GM23338 (cell line): ENCODE data around the gene SLC22A14. TPM values are rescaled to one million over a fixed set of nuclear protein-coding genes. Genes with fewer than 3 reads are reported as not detected.

Source experiments
- ATAC-seq: fragments of 200-7000 bp; cut with Tn5 transposase; 3 replicates; pipeline ENCODE4 v1.9.1; 2020
- DNase-seq: peaks from one replicate; pipeline ENCODE4 v3.0.0-alpha.2; 2015; ENCODE audit warnings: low spot score
- H2AFZ ChIP-seq: fragments of 200-600 bp; sonication (generic); 2 replicates; pipeline ENCODE4 v1.8.0; 2016; ENCODE audit warnings: antibody characterized with exemption, mild to moderate bottlenecking, moderate library complexity
- H3F3A ChIP-seq: fragments of 200-600 bp; sonication (generic); replicated peaks from 2 replicates; pipeline ENCODE4 v1.8.0; 2017; ENCODE audit warnings: antibody characterized with exemption, mixed run types, low read depth
- H3K27ac ChIP-seq: fragments of 200-600 bp; sonication (generic); 2 replicates; pipeline ENCODE4 v1.6.1; 2016; ENCODE audit warnings: low read depth
- H3K27me3 ChIP-seq: fragments of 200-600 bp; sonication (generic); 2 replicates; pipeline ENCODE4 v1.8.0; 2016; ENCODE audit warnings: mild to moderate bottlenecking, mixed run types, moderate library complexity; ENCODE audit not compliant: insufficient read depth
- H3K36me3 ChIP-seq: fragments of 200-600 bp; sonication (generic); 2 replicates; pipeline ENCODE4 v1.8.0; 2016; ENCODE audit warnings: mild to moderate bottlenecking; ENCODE audit not compliant: insufficient read depth
- H3K4me1 ChIP-seq: fragments of 200-600 bp; sonication (generic); 2 replicates; pipeline ENCODE4 v1.8.0; 2016; ENCODE audit warnings: mild to moderate bottlenecking, moderate library complexity; ENCODE audit not compliant: insufficient read depth
- H3K4me2 ChIP-seq: fragments of 200-600 bp; sonication (generic); 2 replicates; pipeline ENCODE4 v1.7.1; 2017; ENCODE audit warnings: mixed run types
- H3K4me3 ChIP-seq: fragments of 200-600 bp; sonication (generic); 2 replicates; pipeline ENCODE4 v1.6.1; 2016; ENCODE audit warnings: mixed run types
- H3K79me2 ChIP-seq: fragments of 200-600 bp; sonication (generic); replicated peaks from 2 replicates; pipeline ENCODE4 v1.8.0; 2017; ENCODE audit warnings: mild to moderate bottlenecking; ENCODE audit not compliant: insufficient read depth
- H3K9me2 ChIP-seq: fragments of 200-600 bp; sonication (generic); 2 replicates; pipeline ENCODE4 v1.8.0; 2017; ENCODE audit not compliant: insufficient read depth
- H4K20me1 ChIP-seq: fragments of 200-600 bp; sonication (generic); replicated peaks from 2 replicates; pipeline ENCODE4 v1.8.0; 2017; ENCODE audit warnings: mild to moderate bottlenecking; ENCODE audit not compliant: insufficient read depth
- H3K27ac Mint-ChIP-seq: 2 replicates; pipeline ENCODE4 v1.8.0; 2020; ENCODE audit warnings: inconsistent platforms, mild to moderate bottlenecking, moderate library complexity, mixed read lengths
- H3K27me3 Mint-ChIP-seq: 3 replicates; pipeline ENCODE4 v1.8.0; 2022; ENCODE audit warnings: low read depth, mild to moderate bottlenecking, moderate library complexity, mixed read lengths, inconsistent platforms; ENCODE audit not compliant: insufficient read depth, poor library complexity
- H3K36me3 Mint-ChIP-seq: 3 replicates; pipeline ENCODE4 v1.8.0; 2021; ENCODE audit warnings: low read depth, mild to moderate bottlenecking, inconsistent platforms, moderate library complexity, mixed read lengths
- H3K4me1 Mint-ChIP-seq: 3 replicates; pipeline ENCODE4 v1.8.0; 2020; ENCODE audit warnings: mild to moderate bottlenecking, inconsistent platforms, mixed read lengths
- H3K4me3 Mint-ChIP-seq: 3 replicates; pipeline ENCODE4 v1.8.0; 2021; ENCODE audit warnings: moderate library complexity, mild to moderate bottlenecking, inconsistent platforms, mixed read lengths
- H3K9me3 Mint-ChIP-seq: 3 replicates; pipeline ENCODE4 v1.8.0; 2020; ENCODE audit warnings: moderate library complexity, mild to moderate bottlenecking, inconsistent platforms, mixed read lengths
- CREB1 ChIP-seq: fragments of 250-450 bp; sonication (Bioruptor Pico); IDR thresholded peaks from 2 replicates; pipeline ENCODE4 v1.5.0; 2020; ENCODE audit warnings: low read depth, mild to moderate bottlenecking, moderate library complexity
- CTCF ChIP-seq, 2 experiments: fragments of 200-600 bp in 1 of 2; sonication (generic) in 1 of 2; conservative IDR thresholded peaks; 2 replicates each; pipeline versions ENCODE4 v1.5.1 to v1.6.1; 2016 to 2017; ENCODE audit warnings: antibody characterized with exemption in 2 of 2, low read depth in 2 of 2, mild to moderate bottlenecking in 2 of 2, moderate library complexity in 1 of 2
- EZH2 ChIP-seq: fragments of 200-600 bp; sonication (generic); IDR thresholded peaks from one replicate; pipeline ENCODE4 v1.8.0; 2017; ENCODE audit warnings: antibody characterized with exemption, mild to moderate bottlenecking, low read depth; ENCODE audit not compliant: unreplicated experiment
- EZH2phosphoT487 ChIP-seq: fragments of 200-600 bp; sonication (generic); IDR thresholded peaks from one replicate; pipeline ENCODE4 v1.8.1; 2018; ENCODE audit warnings: antibody characterized with exemption; ENCODE audit not compliant: unreplicated experiment
- JUNB ChIP-seq: IDR thresholded peaks from one replicate; pipeline ENCODE4 v1.6.1; 2016; ENCODE audit warnings: antibody characterized with exemption; ENCODE audit not compliant: unreplicated experiment
- NANOG ChIP-seq: IDR thresholded peaks from 2 replicates; pipeline ENCODE4 v1.6.1; 2016; ENCODE audit warnings: antibody characterized with exemption, borderline replicate concordance
- POLR2AphosphoS5 ChIP-seq: IDR thresholded peaks from 2 replicates; pipeline ENCODE4 v1.6.1; 2016; ENCODE audit warnings: antibody characterized with exemption, low read depth
- STAT1 ChIP-seq: IDR thresholded peaks from one replicate; pipeline ENCODE4 v1.6.1; 2016; ENCODE audit warnings: antibody characterized with exemption; ENCODE audit not compliant: unreplicated experiment
- ZNF114 ChIP-seq: fragments of 250-450 bp; sonication (Bioruptor Pico); IDR thresholded peaks from 2 replicates; pipeline ENCODE4 v1.5.0; 2020; ENCODE audit warnings: mild to moderate bottlenecking, moderate library complexity
- ZNF331 ChIP-seq: fragments of 250-450 bp; sonication (Bioruptor Pico); IDR thresholded peaks from 2 replicates; pipeline ENCODE4 v1.5.0; 2020; ENCODE audit warnings: low read depth, mild to moderate bottlenecking, moderate library complexity
- polyA plus RNA-seq: library from polyadenylated mRNA; unstranded; fragments of >200 nt; fragmentation: Nextera tagmentation; extraction: Ambion mirVana; gene quantifications from 2 replicates; pipeline ENCODE4 v1.2.1, GENCODE V29; 2016
- total RNA-seq: library from RNA; depleted of rRNA; stranded (reverse); fragments of >200 nt; shearing (Covaris generic); gene quantifications from 2 replicates; pipeline ENCODE4 v1.2.3, GENCODE V29; 2014
- TF ChIP-seq, protein P1 (sequence below): IDR thresholded peaks from one replicate; pipeline ENCODE4 v1.6.1; 2018; ENCODE audit warnings: antibody characterized with exemption; ENCODE audit not compliant: unreplicated experiment
- TF ChIP-seq, protein P2 (sequence below): IDR thresholded peaks from 2 replicates; pipeline ENCODE4 v1.6.1; 2016; ENCODE audit warnings: antibody characterized with exemption
- TF ChIP-seq, protein P3 (sequence below): fragments of 250-450 bp; sonication (Bioruptor Pico); IDR thresholded peaks from 2 replicates; pipeline ENCODE4 v1.5.0; 2020; ENCODE audit warnings: mild to moderate bottlenecking, moderate library complexity

SLC22A14 gene
- total and polyA plus RNA-seq, 2 experiments from 2014 or later: not detected

- DNase-seq (no peak), ATAC-seq (no peak)
- Histone ChIP-seq H3K9me2 (no peaks in the 10 kb centered on the region), H3K4me3 (no peak overlapping the region), H4K20me1 (no peaks in the 10 kb centered on the region), H3K4me2 (no peak overlapping the region), H3K4me1 (no peaks in the 10 kb centered on the region), H3K27me3 (no peaks in the 10 kb centered on the region), H3K79me2 (no peaks in the 10 kb centered on the region), H3K36me3 (peaks cover 18% of the 10 kb centered on the region), H3F3A (no peaks in the 10 kb centered on the region), H2AFZ (no peak overlapping the region), H3K27ac (no peak overlapping the region)
- Mint-ChIP-seq H3K27ac (no peak overlapping the region), H3K4me1 (peaks cover 4% of the 10 kb centered on the region; the same call in 2 of the 3 replicates), H3K36me3 (peaks cover 29% of the 10 kb centered on the region), H3K4me3 (no peak overlapping the region), H3K27me3 (peaks cover 2% of the 10 kb centered on the region), H3K9me3 (no peaks in the 10 kb centered on the region)
- TF ChIP-seq CTCF (conservative IDR thresholded peaks at IDR 0.05; ENCODE audit: low read depth in 2 of 2) (no peak), STAT1 (no peak), EZH2 (no peak), NANOG (no peak), JUNB (no peak), EZH2phosphoT487 (no peak), POLR2AphosphoS5 (no peak), ZNF114 (no peak), ZNF331 (CRISPR knock-in tag) (no peak), CREB1 (no peak)
- TF ChIP-seq, protein P1, sequence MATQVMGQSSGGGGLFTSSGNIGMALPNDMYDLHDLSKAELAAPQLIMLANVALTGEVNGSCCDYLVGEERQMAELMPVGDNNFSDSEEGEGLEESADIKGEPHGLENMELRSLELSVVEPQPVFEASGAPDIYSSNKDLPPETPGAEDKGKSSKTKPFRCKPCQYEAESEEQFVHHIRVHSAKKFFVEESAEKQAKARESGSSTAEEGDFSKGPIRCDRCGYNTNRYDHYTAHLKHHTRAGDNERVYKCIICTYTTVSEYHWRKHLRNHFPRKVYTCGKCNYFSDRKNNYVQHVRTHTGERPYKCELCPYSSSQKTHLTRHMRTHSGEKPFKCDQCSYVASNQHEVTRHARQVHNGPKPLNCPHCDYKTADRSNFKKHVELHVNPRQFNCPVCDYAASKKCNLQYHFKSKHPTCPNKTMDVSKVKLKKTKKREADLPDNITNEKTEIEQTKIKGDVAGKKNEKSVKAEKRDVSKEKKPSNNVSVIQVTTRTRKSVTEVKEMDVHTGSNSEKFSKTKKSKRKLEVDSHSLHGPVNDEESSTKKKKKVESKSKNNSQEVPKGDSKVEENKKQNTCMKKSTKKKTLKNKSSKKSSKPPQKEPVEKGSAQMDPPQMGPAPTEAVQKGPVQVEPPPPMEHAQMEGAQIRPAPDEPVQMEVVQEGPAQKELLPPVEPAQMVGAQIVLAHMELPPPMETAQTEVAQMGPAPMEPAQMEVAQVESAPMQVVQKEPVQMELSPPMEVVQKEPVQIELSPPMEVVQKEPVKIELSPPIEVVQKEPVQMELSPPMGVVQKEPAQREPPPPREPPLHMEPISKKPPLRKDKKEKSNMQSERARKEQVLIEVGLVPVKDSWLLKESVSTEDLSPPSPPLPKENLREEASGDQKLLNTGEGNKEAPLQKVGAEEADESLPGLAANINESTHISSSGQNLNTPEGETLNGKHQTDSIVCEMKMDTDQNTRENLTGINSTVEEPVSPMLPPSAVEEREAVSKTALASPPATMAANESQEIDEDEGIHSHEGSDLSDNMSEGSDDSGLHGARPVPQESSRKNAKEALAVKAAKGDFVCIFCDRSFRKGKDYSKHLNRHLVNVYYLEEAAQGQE: no peak
- TF ChIP-seq, protein P2, sequence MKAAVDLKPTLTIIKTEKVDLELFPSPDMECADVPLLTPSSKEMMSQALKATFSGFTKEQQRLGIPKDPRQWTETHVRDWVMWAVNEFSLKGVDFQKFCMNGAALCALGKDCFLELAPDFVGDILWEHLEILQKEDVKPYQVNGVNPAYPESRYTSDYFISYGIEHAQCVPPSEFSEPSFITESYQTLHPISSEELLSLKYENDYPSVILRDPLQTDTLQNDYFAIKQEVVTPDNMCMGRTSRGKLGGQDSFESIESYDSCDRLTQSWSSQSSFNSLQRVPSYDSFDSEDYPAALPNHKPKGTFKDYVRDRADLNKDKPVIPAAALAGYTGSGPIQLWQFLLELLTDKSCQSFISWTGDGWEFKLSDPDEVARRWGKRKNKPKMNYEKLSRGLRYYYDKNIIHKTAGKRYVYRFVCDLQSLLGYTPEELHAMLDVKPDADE: no peak
- TF ChIP-seq, protein P3, sequence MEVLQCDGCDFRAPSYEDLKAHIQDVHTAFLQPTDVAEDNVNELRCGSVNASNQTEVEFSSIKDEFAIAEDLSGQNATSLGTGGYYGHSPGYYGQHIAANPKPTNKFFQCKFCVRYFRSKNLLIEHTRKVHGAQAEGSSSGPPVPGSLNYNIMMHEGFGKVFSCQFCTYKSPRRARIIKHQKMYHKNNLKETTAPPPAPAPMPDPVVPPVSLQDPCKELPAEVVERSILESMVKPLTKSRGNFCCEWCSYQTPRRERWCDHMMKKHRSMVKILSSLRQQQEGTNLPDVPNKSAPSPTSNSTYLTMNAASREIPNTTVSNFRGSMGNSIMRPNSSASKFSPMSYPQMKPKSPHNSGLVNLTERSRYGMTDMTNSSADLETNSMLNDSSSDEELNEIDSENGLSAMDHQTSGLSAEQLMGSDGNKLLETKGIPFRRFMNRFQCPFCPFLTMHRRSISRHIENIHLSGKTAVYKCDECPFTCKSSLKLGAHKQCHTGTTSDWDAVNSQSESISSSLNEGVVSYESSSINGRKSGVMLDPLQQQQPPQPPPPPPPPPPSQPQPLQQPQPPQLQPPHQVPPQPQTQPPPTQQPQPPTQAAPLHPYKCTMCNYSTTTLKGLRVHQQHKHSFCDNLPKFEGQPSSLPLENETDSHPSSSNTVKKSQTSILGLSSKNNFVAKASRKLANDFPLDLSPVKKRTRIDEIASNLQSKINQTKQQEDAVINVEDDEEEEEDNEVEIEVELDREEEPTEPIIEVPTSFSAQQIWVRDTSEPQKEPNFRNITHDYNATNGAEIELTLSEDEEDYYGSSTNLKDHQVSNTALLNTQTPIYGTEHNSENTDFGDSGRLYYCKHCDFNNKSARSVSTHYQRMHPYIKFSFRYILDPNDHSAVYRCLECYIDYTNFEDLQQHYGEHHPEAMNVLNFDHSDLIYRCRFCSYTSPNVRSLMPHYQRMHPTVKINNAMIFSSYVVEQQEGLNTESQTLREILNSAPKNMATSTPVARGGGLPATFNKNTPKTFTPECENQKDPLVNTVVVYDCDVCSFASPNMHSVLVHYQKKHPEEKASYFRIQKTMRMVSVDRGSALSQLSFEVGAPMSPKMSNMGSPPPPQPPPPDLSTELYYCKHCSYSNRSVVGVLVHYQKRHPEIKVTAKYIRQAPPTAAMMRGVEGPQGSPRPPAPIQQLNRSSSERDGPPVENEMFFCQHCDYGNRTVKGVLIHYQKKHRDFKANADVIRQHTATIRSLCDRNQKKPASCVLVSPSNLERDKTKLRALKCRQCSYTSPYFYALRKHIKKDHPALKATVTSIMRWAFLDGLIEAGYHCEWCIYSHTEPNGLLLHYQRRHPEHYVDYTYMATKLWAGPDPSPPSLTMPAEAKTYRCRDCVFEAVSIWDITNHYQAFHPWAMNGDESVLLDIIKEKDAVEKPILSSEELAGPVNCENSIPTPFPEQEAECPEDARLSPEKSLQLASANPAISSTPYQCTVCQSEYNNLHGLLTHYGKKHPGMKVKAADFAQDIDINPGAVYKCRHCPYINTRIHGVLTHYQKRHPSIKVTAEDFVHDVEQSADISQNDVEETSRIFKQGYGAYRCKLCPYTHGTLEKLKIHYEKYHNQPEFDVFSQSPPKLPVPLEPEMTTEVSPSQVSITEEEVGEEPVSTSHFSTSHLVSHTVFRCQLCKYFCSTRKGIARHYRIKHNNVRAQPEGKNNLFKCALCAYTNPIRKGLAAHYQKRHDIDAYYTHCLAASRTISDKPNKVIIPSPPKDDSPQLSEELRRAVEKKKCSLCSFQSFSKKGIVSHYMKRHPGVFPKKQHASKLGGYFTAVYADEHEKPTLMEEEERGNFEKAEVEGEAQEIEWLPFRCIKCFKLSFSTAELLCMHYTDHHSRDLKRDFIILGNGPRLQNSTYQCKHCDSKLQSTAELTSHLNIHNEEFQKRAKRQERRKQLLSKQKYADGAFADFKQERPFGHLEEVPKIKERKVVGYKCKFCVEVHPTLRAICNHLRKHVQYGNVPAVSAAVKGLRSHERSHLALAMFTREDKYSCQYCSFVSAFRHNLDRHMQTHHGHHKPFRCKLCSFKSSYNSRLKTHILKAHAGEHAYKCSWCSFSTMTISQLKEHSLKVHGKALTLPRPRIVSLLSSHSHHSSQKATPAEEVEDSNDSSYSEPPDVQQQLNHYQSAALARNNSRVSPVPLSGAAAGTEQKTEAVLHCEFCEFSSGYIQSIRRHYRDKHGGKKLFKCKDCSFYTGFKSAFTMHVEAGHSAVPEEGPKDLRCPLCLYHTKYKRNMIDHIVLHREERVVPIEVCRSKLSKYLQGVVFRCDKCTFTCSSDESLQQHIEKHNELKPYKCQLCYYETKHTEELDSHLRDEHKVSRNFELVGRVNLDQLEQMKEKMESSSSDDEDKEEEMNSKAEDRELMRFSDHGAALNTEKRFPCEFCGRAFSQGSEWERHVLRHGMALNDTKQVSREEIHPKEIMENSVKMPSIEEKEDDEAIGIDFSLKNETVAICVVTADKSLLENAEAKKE (CRISPR knock-in tag): no peak
These were observed 27.2 kb upstream of the SLC22A14 start for GRCh38 chr3:38254872-38255271.
